Nephron progenitor cell (in vitro differentiated cells): ENCODE results near the gene RNF214.

Experiments used
- DNase-seq: peaks from one replicate; pipeline ENCODE4 v3.0.0; 2021
- H3K27ac Mint-ChIP-seq: 2 replicates; pipeline ENCODE4 v1.8.0; 2021; ENCODE audit warnings: mild to moderate bottlenecking, moderate library complexity, mixed read lengths
- H3K27me3 Mint-ChIP-seq: 2 replicates; pipeline ENCODE4 v1.8.0; 2021; ENCODE audit warnings: mild to moderate bottlenecking, low read depth, mixed read lengths; ENCODE audit not compliant: poor library complexity
- H3K36me3 Mint-ChIP-seq: 2 replicates; pipeline ENCODE4 v1.8.0; 2021; ENCODE audit warnings: low read depth, mixed read lengths
- H3K4me1 Mint-ChIP-seq: 2 replicates; pipeline ENCODE4 v1.8.0; 2021; ENCODE audit warnings: mixed read lengths
- H3K4me3 Mint-ChIP-seq: 2 replicates; pipeline ENCODE4 v1.8.0; 2021; ENCODE audit warnings: mild to moderate bottlenecking, moderate library complexity, mixed read lengths
- H3K9me3 Mint-ChIP-seq: 2 replicates; pipeline ENCODE4 v1.8.0; 2021; ENCODE audit warnings: mild to moderate bottlenecking, moderate library complexity, mixed read lengths
- TF ChIP-seq, protein P1 (sequence below): fragments of 200-600 bp; sonication (generic); IDR thresholded peaks from 2 replicates; pipeline ENCODE4 v1.5.0; 2021; ENCODE audit warnings: antibody characterized with exemption

RNF214 gene

DNA sequence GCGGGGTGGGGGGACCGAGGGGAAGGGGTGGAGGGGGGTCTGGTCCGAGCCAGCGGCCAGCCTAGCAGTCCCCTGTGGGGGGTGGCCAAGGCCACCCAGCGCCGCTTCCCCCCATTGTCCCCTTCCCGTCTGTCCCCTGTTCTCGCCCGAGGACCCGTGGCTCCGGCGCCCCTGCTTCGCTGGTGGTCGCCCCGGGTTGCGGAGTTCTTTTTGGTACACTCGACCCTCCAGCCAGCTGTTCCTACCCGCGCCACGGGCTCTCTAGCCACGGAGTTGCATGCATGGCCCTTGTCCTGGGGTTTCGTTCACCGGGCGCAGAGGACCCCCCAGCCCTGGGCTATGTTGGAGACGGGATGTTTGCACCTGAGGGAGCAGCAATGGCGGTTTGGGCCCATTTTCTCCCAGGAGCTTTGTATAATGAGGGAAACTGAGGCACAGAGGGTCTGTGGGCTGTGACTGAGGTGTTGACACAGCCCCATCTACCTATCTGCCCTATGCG lies 489 bp downstream of the RNF214 start:
- Mint-ChIP-seq H3K36me3 (peaks cover 11% of the 10 kb centered on the region), H3K27me3 (no peaks in the 10 kb centered on the region), H3K4me3 (peak overlapping the region; percentile 91), H3K27ac (peak overlapping the region; percentile 72), H3K4me1 (peaks cover 40% of the 10 kb centered on the region), H3K9me3 (no peaks in the 10 kb centered on the region)
- TF ChIP-seq, protein P1, sequence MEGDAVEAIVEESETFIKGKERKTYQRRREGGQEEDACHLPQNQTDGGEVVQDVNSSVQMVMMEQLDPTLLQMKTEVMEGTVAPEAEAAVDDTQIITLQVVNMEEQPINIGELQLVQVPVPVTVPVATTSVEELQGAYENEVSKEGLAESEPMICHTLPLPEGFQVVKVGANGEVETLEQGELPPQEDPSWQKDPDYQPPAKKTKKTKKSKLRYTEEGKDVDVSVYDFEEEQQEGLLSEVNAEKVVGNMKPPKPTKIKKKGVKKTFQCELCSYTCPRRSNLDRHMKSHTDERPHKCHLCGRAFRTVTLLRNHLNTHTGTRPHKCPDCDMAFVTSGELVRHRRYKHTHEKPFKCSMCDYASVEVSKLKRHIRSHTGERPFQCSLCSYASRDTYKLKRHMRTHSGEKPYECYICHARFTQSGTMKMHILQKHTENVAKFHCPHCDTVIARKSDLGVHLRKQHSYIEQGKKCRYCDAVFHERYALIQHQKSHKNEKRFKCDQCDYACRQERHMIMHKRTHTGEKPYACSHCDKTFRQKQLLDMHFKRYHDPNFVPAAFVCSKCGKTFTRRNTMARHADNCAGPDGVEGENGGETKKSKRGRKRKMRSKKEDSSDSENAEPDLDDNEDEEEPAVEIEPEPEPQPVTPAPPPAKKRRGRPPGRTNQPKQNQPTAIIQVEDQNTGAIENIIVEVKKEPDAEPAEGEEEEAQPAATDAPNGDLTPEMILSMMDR: no peak
- DNase-seq: peak; percentile 66

DNA sequence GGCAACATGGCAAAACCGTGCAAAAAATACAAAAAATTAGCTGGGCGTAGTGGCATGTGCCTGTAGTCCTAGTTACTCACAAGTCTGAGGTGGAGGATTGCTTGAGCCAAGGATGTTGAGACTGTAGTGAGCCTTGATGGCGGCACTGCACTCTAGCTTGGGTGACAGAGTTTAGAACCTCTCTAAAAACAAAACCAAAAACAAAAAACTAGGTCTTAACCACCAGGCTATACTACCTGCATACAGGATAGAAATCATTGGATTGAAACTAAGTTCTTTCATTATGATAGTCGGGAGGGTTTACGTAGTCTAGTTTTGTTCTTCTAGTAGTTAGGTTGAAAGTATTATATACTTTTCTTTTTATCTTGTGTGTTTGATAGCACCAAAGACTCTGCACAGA lies 5.8 kb downstream of the RNF214 start:
- TF ChIP-seq, protein P1: no peak
- DNase-seq: no peak
- Mint-ChIP-seq H3K9me3 (no peaks in the 10 kb centered on the region), H3K4me1 (peaks cover 13% of the 10 kb centered on the region), H3K36me3 (peaks cover 33% of the 10 kb centered on the region), H3K27ac (no peak overlapping the region), H3K4me3 (no peak overlapping the region), H3K27me3 (no peaks in the 10 kb centered on the region)

DNA sequence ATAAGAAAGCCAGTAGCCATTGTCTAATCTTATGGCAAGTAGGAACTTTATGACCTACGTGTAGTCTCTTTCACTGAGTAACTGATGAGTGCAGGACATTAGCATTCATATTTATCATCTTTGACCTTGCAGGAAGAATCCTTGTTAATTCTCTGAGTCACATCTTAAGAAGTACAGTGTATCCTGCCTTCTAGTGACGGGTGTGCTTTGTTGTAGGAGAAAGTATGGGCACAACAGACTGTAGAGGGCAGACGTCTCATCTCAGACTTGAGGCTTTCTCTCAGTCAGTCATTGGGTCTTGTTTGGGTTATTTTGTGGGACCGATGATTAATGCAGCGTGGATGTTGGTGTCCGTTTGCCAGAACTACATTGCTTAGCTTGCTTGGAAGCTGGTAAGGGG lies 6.8 kb downstream of the RNF214 start:
- H3K36me3 Mint-ChIP-seq: peaks cover 39% of the 10 kb centered on the region
- H3K4me3 Mint-ChIP-seq: no peak overlapping the region
- no peaks in the 10 kb centered on the region for H3K27me3 Mint-ChIP-seq
- H3K4me1 Mint-ChIP-seq: peaks cover 2% of the 10 kb centered on the region
- TF ChIP-seq, protein P1: no peak
- peak overlapping the region; percentile 30 for H3K27ac Mint-ChIP-seq
- no peaks in the 10 kb centered on the region for H3K9me3 Mint-ChIP-seq
- no peak for DNase-seq

DNA sequence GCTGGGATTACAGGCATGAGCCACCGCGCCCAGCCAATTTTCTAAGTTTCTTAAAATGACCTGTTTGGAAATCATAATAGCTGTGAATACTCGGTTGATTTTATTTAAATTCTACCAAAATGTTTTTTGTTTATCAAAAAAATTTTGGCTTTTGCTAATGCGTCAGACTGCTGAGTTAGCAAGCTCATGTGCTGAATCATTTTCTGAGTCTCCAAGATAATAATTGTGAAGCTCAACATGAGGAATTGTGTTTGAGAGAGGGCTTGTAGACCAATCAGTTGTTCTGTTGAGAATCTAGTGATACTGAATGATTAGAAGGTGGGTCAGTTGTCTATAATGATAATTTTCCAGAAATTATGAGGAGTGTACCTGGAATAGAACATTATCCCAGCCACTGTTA lies 15.9 kb downstream of the RNF214 start:
- TF ChIP-seq, protein P1: no peak
- no peaks in the 10 kb centered on the region for H3K27me3 Mint-ChIP-seq
- H3K27ac Mint-ChIP-seq: no peak overlapping the region
- no peaks in the 10 kb centered on the region for H3K4me1 Mint-ChIP-seq
- DNase-seq: no peak
- H3K9me3 Mint-ChIP-seq: peaks cover 6% of the 10 kb centered on the region
- peaks cover 67% of the 10 kb centered on the region for H3K36me3 Mint-ChIP-seq
- no peak overlapping the region for H3K4me3 Mint-ChIP-seq

DNA sequence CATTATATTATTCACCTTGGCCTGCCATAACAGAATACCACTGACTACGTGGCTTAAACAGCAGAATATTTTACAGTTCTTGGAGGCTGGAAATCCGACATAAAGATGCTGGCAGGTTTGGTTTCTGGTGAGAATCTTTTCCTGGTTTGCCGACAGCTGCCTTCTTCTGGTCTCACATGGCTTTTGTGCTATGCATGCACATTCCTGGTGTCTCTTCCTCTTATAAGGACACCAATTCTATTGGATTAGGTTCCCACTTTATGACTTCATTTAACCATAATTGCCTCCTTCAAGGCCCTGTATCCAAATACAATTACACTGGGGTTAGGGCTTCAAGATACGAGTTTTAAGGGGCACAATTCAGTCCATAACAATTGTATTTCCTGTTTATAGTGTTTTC lies 17.1 kb downstream of the RNF214 start:
- H3K4me3 Mint-ChIP-seq: no peak overlapping the region
- H3K9me3 Mint-ChIP-seq: peaks cover 6% of the 10 kb centered on the region
- no peaks in the 10 kb centered on the region for H3K27me3 Mint-ChIP-seq
- H3K4me1 Mint-ChIP-seq: no peaks in the 10 kb centered on the region
- TF ChIP-seq, protein P1: no peak
- no peak for DNase-seq
- H3K36me3 Mint-ChIP-seq: peaks cover 63% of the 10 kb centered on the region
- H3K27ac Mint-ChIP-seq: no peak overlapping the region

DNA sequence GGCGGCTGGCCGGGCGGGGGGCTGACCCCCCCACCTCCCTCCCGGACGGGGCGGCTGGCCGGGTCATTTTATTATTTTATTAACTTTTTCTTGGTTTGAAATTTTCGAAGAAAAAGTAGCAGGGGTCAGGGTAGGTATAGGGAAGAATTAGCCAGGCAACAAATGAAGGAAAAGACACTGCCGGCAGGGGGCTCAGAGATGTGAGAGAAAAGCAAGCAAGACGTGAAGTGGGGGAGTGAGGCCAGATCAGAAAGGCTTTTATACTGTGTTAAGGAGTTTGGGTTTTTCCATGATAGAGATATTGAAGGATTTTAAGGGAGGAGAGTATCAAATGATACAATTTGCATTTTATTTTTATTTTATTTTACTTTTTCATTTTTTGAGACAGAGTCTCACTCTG lies 19.0 kb downstream of the RNF214 start:
- Mint-ChIP-seq H3K27ac (peak overlapping the region; percentile 15), H3K4me3 (no peak overlapping the region), H3K4me1 (no peaks in the 10 kb centered on the region), H3K9me3 (peaks cover 6% of the 10 kb centered on the region), H3K27me3 (no peaks in the 10 kb centered on the region), H3K36me3 (peaks cover 63% of the 10 kb centered on the region)
- DNase-seq: no peak
- TF ChIP-seq, protein P1: no peak
